ENCODE measurements around the gene TERB2.
"Not testable (repeated sequence)": the region's sequence is repeated elsewhere in the genome, so short reads cannot be mapped to it uniquely, and the experiment has no call there.

The TERB2 gene

DNA sequence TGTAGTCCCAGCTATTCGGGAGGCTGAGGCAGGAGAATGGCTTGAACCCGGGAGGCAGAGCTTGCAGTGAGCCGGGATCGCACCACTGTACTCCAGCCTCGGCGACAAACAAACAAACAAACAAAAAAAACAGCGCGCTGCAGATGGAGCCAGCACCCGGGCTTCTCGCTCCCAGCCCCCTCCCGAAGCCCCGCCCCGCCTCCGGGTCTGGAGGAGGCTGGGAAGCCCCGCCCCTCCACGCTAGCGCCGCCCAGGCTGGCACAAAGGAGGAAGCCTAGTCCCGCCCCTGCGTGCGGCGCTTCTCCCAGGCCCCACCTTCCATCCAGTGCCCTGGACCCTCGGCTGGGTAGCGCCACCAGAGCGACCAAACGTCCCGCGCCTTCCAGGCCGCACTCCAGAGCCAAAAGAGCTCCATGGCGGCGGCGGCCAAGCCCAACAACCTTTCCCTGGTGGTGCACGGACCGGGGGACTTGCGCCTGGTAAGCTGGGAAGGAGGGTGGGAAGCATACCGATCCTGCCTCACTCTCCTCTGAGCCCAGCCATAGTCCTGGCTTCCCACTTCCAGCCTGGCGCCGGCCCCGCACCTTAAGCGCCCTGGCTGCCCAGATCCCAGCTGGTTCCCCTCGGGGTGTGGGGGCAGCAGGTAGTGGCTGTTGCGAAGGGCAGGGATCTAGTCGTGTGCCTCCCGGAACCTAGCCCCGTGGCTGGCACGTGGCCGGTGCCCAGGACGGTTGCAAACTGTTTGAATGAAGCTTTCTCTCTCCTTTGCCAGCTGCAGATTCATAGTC, 66.6 kb downstream of the TERB2 start, which contains the start of gene SORD:
Gene SORD (plus strand): TSS at position 325 of the 788 bp plus-strand sequence. CDS start 89 bp downstream, at position 414.
- no peak for TF ChIP-seq CTCF (IDR thresholded peaks at IDR 0.05; ENCODE audit: borderline replicate concordance, control extremely low read depth, extremely low read depth, insufficient read depth, missing control alignments)
- in situ Hi-C loops (cut with MboI; ENCODE audit: low sequenced_read_pairs, unreplicated experiment), result loop anchor here (10.0 kb wide), 1 partner anchor 148 kb away; no protein-coding TSS in a partner anchor
- DNase-seq (ENCODE audit: low spot score), result peak; percentile 98

GRCh38 chr15:45023659-45024225, 67.3 kb downstream of the TERB2 start:
- in situ Hi-C loops (cut with MboI; ENCODE audit: low sequenced_read_pairs, unreplicated experiment), result loop anchor here (10.0 kb wide), 1 partner anchor 149 kb away; no protein-coding TSS in a partner anchor
- DNase-seq (ENCODE audit: low spot score), result no peak
- TF ChIP-seq CTCF (IDR thresholded peaks at IDR 0.05; ENCODE audit: borderline replicate concordance, control extremely low read depth, extremely low read depth, insufficient read depth, missing control alignments), result no peak

DNA sequence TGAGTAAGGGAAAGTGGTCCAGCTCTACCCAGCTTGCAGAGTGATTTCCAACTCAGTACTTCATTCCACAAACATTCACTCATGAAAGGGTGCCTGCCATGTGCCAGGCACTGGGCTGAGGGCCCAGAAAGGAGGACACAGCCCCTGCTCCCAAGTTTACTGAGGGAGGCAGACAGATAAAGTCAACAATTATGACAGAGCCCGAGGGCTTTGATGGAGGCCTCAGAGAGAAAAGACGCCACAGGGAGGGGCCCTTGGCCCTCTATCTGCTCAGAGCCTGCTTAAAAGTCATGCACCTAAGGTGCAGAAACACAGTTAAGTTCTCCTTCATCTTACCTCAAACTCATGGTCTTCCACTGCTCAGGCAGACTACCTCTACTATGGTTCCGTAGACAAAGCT, 68.2 kb downstream of the TERB2 start:
- in situ Hi-C loops (cut with MboI; ENCODE audit: low sequenced_read_pairs, unreplicated experiment), result loop anchor here (10.0 kb wide), 1 partner anchor 150 kb away; no protein-coding TSS in a partner anchor
- not testable (repeated sequence) for DNase-seq (ENCODE audit: low spot score)

- not testable (repeated sequence) for DNase-seq (ENCODE audit: low spot score)
- in situ Hi-C loops (cut with MboI; ENCODE audit: low sequenced_read_pairs, unreplicated experiment), result loop anchor here (10.0 kb wide), 1 partner anchor 151 kb away; no protein-coding TSS in a partner anchor
Measured at GRCh38 chr15:45025627-45026026, 69.1 kb downstream of the TERB2 start.

GRCh38 chr15:45026651-45027190, 70.2 kb downstream of the TERB2 start:
- in situ Hi-C loops (cut with MboI; ENCODE audit: low sequenced_read_pairs, unreplicated experiment), result loop anchor here (10.0 kb wide), 1 partner anchor 152 kb away; no protein-coding TSS in a partner anchor

GRCh38 chr15:45027220-45027619, 70.7 kb downstream of the TERB2 start:
- in situ Hi-C loops (cut with MboI; ENCODE audit: low sequenced_read_pairs, unreplicated experiment), result loop anchor here (10.0 kb wide), 1 partner anchor 152 kb away; no protein-coding TSS in a partner anchor
- no peak for TF ChIP-seq CTCF (IDR thresholded peaks at IDR 0.05; ENCODE audit: borderline replicate concordance, control extremely low read depth, extremely low read depth, insufficient read depth, missing control alignments)
- DNase-seq (ENCODE audit: low spot score), result no peak

More at GRCh38 chr15:45026651-45027190, 70.2 kb downstream of the TERB2 start:
- no peak for DNase-seq (ENCODE audit: low spot score)
- TF ChIP-seq CTCF (IDR thresholded peaks at IDR 0.05; ENCODE audit: borderline replicate concordance, control extremely low read depth, extremely low read depth, insufficient read depth, missing control alignments), result no peak
